Keratinocyte (primary cell): ENCODE data around the gene MSGN1. TPM values are rescaled to one million over a fixed set of nuclear protein-coding genes. Genes with fewer than 3 reads are reported as not detected.

Source experiments
- DNase-seq: peaks from one replicate; pipeline ENCODE4 v3.0.0-alpha.2; 2011; ENCODE audit warnings: low read depth, missing footprints, low spot score
- FAIRE-seq: peaks from 2 replicates; lab custom pipeline; 2011; peaks lifted over from hg19 to GRCh38; lab: Jason Lieb, UNC
- H2AFZ ChIP-seq: 2 replicates; pipeline ENCODE4 v1.6.0; 2012; ENCODE audit warnings: low read length, control low read depth, inconsistent platforms; ENCODE audit not compliant: control insufficient read depth
- H3K27ac ChIP-seq: 2 replicates; pipeline ENCODE4 v1.5.1; 2011; ENCODE audit warnings: low read length; ENCODE audit not compliant: control insufficient read depth, insufficient read depth
- H3K27me3 ChIP-seq: 3 replicates; pipeline ENCODE4 v1.6.0; 2011; ENCODE audit warnings: low read length; ENCODE audit not compliant: control insufficient read depth, insufficient read depth; ENCODE audit errors: extremely low read depth
- H3K36me3 ChIP-seq, 2 experiments: 2 replicates in 1 of 2; 3 replicates in 1 of 2; pipeline ENCODE4 v1.5.1; 2011; ENCODE audit warnings: low read length in 2 of 2, mild to moderate bottlenecking in 1 of 2; ENCODE audit not compliant: control insufficient read depth in 2 of 2, insufficient read depth in 2 of 2; ENCODE audit errors: extremely low read depth in 1 of 2
- H3K4me1 ChIP-seq: 3 replicates; pipeline ENCODE4 v1.5.1; 2011; ENCODE audit warnings: low read length; ENCODE audit not compliant: control insufficient read depth, insufficient read depth; ENCODE audit errors: extremely low read depth
- H3K4me2 ChIP-seq: 3 replicates; pipeline ENCODE4 v1.6.0; 2011; ENCODE audit warnings: low read depth, low read length; ENCODE audit not compliant: control insufficient read depth, insufficient read depth; ENCODE audit errors: extremely low read depth
- H3K4me3 ChIP-seq, 3 experiments: fragments of 200-600 bp in 1 of 3; sonication (generic) in 1 of 3; 2 replicates in 2 of 3; 3 replicates in 1 of 3; pipeline ENCODE4 v1.5.1; 2011 to 2016; ENCODE audit warnings: low read length in 3 of 3, mild to moderate bottlenecking in 3 of 3, control low read depth in 2 of 3, inconsistent platforms in 1 of 3, low read depth in 1 of 3, mixed read lengths in 1 of 3, mixed run types in 1 of 3, moderate library complexity in 1 of 3; ENCODE audit not compliant: control insufficient read depth in 2 of 3, insufficient read depth in 2 of 3; ENCODE audit errors: extremely low read depth in 1 of 3
- H3K79me2 ChIP-seq: 2 replicates; pipeline ENCODE4 v1.6.0; 2012; ENCODE audit warnings: low read length; ENCODE audit not compliant: control insufficient read depth, insufficient read depth
- H3K9ac ChIP-seq: 3 replicates; pipeline ENCODE4 v1.6.0; 2011; ENCODE audit warnings: low read length; ENCODE audit not compliant: control insufficient read depth, insufficient read depth; ENCODE audit errors: extremely low read depth
- H3K9me1 ChIP-seq: 3 replicates; pipeline ENCODE4 v1.6.0; 2011; ENCODE audit warnings: low read length; ENCODE audit not compliant: control insufficient read depth, insufficient read depth; ENCODE audit errors: extremely low read depth
- H3K9me3 ChIP-seq: 2 replicates; pipeline ENCODE4 v1.5.1; 2012; ENCODE audit warnings: low read depth, low read length; ENCODE audit not compliant: control insufficient read depth
- H4K20me1 ChIP-seq: 3 replicates; pipeline ENCODE4 v1.6.0; 2011; ENCODE audit warnings: low read length; ENCODE audit not compliant: control insufficient read depth, insufficient read depth; ENCODE audit errors: extremely low read depth
- CTCF ChIP-seq, 3 experiments: IDR thresholded peaks in 1 of 3; conservative IDR thresholded peaks in 1 of 3; optimal IDR thresholded peaks in 1 of 3; 2 replicates in 2 of 3; 3 replicates in 1 of 3; pipeline versions ENCODE3 to v1.5.1; 2011; ENCODE audit warnings: low read length in 3 of 3, mild to moderate bottlenecking in 3 of 3, moderate library complexity in 2 of 3, control low read depth in 1 of 3, inconsistent platforms in 1 of 3; ENCODE audit not compliant: insufficient read depth in 2 of 3; ENCODE audit errors: extremely low read depth in 1 of 3
- EZH2 ChIP-seq: IDR thresholded peaks from one replicate; pipeline ENCODE4 v1.6.1; 2012; ENCODE audit warnings: inconsistent platforms, mild to moderate bottlenecking, low read length, moderate library complexity
- dilution Hi-C: fragments of 300-500 bp; cut with MboI; formaldehyde crosslinking; loops from one replicate; pipeline ENCODE4 v1.7.0; 2020; ENCODE audit warnings: low sequenced_read_pairs; ENCODE audit not compliant: extremely low pct_ligation_motif_present
- polyA plus RNA-seq, 5 experiments: library from polyadenylated mRNA; depleted of rRNA in 3 of 5; stranded (reverse) in 3 of 5; stranded (forward) in 1 of 5; unstranded in 1 of 5; fragments of >200 nt; gene quantifications; 1 replicate in 1 of 5; 2 replicates in 3 of 5; 3 replicates in 1 of 5; pipeline versions ENCODE4 v1.2.1 to v1.2.3, GENCODE V29; 2011 to 2012; ENCODE audit warnings: missing spikeins in 2 of 5, low read depth in 1 of 5, low replicate concordance in 1 of 5

The MSGN1 gene
- polyA plus RNA-seq, 1 donor (not counting 4 experiments of a cell fraction or from before 2014, with no cell fraction given): 0.22 TPM

- FAIRE-seq: no peak
Observed at GRCh38 chr2:17790536-17790935, 25.7 kb upstream of the MSGN1 start.

GRCh38 chr2:17791121-17791816 is 25.0 kb upstream of the MSGN1 start:
- TF ChIP-seq CTCF (optimal IDR thresholded peaks at IDR 0.05 in 1 of 3, IDR thresholded peaks at IDR 0.05 in 1 of 3, conservative IDR thresholded peaks at IDR 0.05 in 1 of 3; ENCODE audit: extremely low read depth in 1 of 3, insufficient read depth in 2 of 3, low read length in 3 of 3): no peak
- no peak for TF ChIP-seq EZH2
- H3K4me2 ChIP-seq: no peak overlapping the region
- DNase-seq: no peak
- H3K79me2 ChIP-seq: no peaks in the 10 kb centered on the region
- no peaks in the 10 kb centered on the region for H4K20me1 ChIP-seq
- no peaks in the 10 kb centered on the region for H3K4me1 ChIP-seq
- H2AFZ ChIP-seq: no peak overlapping the region
- no peak for FAIRE-seq
- H3K36me3 ChIP-seq: no peaks in the 10 kb centered on the region
- dilution Hi-C loops: no loop called here
- no peaks in the 10 kb centered on the region for H3K9me1 ChIP-seq
- H3K27me3 ChIP-seq: no peaks in the 10 kb centered on the region
- H3K9me3 ChIP-seq: no peaks in the 10 kb centered on the region
- no peak overlapping the region for H3K9ac ChIP-seq
- H3K4me3 ChIP-seq: no peak overlapping the region
- H3K27ac ChIP-seq: no peak overlapping the region

More at GRCh38 chr2:17790536-17790935, 25.7 kb upstream of the MSGN1 start:
- Histone ChIP-seq H3K4me2 (no peak overlapping the region), H4K20me1 (no peaks in the 10 kb centered on the region), H3K27me3 (no peaks in the 10 kb centered on the region), H3K36me3 (no peaks in the 10 kb centered on the region), H2AFZ (no peak overlapping the region), H3K9me3 (no peaks in the 10 kb centered on the region), H3K9me1 (no peaks in the 10 kb centered on the region), H3K4me3 (no peak overlapping the region), H3K9ac (no peak overlapping the region), H3K27ac (no peak overlapping the region), H3K79me2 (no peaks in the 10 kb centered on the region), H3K4me1 (no peaks in the 10 kb centered on the region)
- DNase-seq: no peak
- dilution Hi-C loops: no loop called here
- TF ChIP-seq CTCF (optimal IDR thresholded peaks at IDR 0.05 in 1 of 3, IDR thresholded peaks at IDR 0.05 in 1 of 3, conservative IDR thresholded peaks at IDR 0.05 in 1 of 3; ENCODE audit: extremely low read depth in 1 of 3, insufficient read depth in 2 of 3, low read length in 3 of 3) (no peak), EZH2 (no peak)
